ENCODE measurements around the gene RHBDD2. TPM values are rescaled to one million over a fixed set of nuclear protein-coding genes. Genes with fewer than 3 reads are reported as not detected.
"Not testable (repeated sequence)": the region's sequence is repeated elsewhere in the genome, so short reads cannot be mapped to it uniquely, and the experiment has no call there.

The RHBDD2 gene
- total and polyA plus RNA-seq, 9 donors, result 9.1 to 27.2 (median 20.9) TPM

- Histone ChIP-seq H3K4me1 (ENCODE audit: control insufficient read depth, insufficient read depth, low read length) (peaks cover 11% of the 10 kb centered on the region), H3K36me3 (ENCODE audit: control insufficient read depth, insufficient read depth, low read length) (peaks cover 48% of the 10 kb centered on the region), H3K27ac (ENCODE audit: low read length) (no peak overlapping the region), H3K4me3 (ENCODE audit: low read length) (no peak overlapping the region), H3K27me3 (ENCODE audit: control insufficient read depth, insufficient read depth, low read length) (no peaks in the 10 kb centered on the region), H3K9me3 (replicated peaks; ENCODE audit: control insufficient read depth, low read depth, low read length) (no peaks in the 10 kb centered on the region)
- no peak for DNase-seq
- 92% methylated on average over 11 of the region's 13 CpGs for WGBS (ENCODE audit: insufficient coverage)
Observed at GRCh38 chr7:75887669-75888369, 9.0 kb downstream of the RHBDD2 start.

- no peak for DNase-seq
- Histone ChIP-seq H3K9me3 (replicated peaks; ENCODE audit: control insufficient read depth, low read depth, low read length) (no peaks in the 10 kb centered on the region), H3K4me3 (ENCODE audit: low read length) (no peak overlapping the region), H3K27ac (ENCODE audit: low read length) (no peak overlapping the region), H3K27me3 (ENCODE audit: control insufficient read depth, insufficient read depth, low read length) (no peaks in the 10 kb centered on the region), H3K4me1 (ENCODE audit: control insufficient read depth, insufficient read depth, low read length) (peaks cover 14% of the 10 kb centered on the region), H3K36me3 (ENCODE audit: control insufficient read depth, insufficient read depth, low read length) (peaks cover 42% of the 10 kb centered on the region)
- WGBS (ENCODE audit: insufficient coverage), result 79% methylated on average over 22 of the region's 23 CpGs
Observed at GRCh38 chr7:75888464-75889222, 9.8 kb downstream of the RHBDD2 start.

- peak; percentile 29 for DNase-seq
- peaks cover 37% of the 10 kb centered on the region for H3K36me3 ChIP-seq (ENCODE audit: control insufficient read depth, insufficient read depth, low read length)
- H3K27ac ChIP-seq (ENCODE audit: low read length), result no peak overlapping the region
- peaks cover 14% of the 10 kb centered on the region for H3K4me1 ChIP-seq (ENCODE audit: control insufficient read depth, insufficient read depth, low read length)
- WGBS (ENCODE audit: insufficient coverage), result 79% methylated on average over 10 of the region's 11 CpGs
- H3K4me3 ChIP-seq (ENCODE audit: low read length), result no peak overlapping the region
- no peaks in the 10 kb centered on the region for H3K27me3 ChIP-seq (ENCODE audit: control insufficient read depth, insufficient read depth, low read length)
- H3K9me3 ChIP-seq (replicated peaks; ENCODE audit: control insufficient read depth, low read depth, low read length), result no peaks in the 10 kb centered on the region
Observed at GRCh38 chr7:75889223-75889825, 10.5 kb downstream of the RHBDD2 start.

- H3K9me3 ChIP-seq (replicated peaks; ENCODE audit: control insufficient read depth, low read depth, low read length), result no peaks in the 10 kb centered on the region
- 78% methylated on average over 7 of the region's 11 CpGs for WGBS (ENCODE audit: insufficient coverage)
Observed at GRCh38 chr7:75889826-75890225, 11.0 kb downstream of the RHBDD2 start.

GRCh38 chr7:75891237-75891636 is 12.4 kb downstream of the RHBDD2 start:
- H3K9me3 ChIP-seq (replicated peaks; ENCODE audit: control insufficient read depth, low read depth, low read length); H3K27ac ChIP-seq (ENCODE audit: low read length); H3K27me3 ChIP-seq (ENCODE audit: control insufficient read depth, insufficient read depth, low read length); H3K4me3 ChIP-seq (ENCODE audit: low read length); DNase-seq: not testable (repeated sequence)
- H3K36me3 ChIP-seq (ENCODE audit: control insufficient read depth, insufficient read depth, low read length), result peaks cover 18% of the 10 kb centered on the region
- WGBS (ENCODE audit: insufficient coverage), result 88% methylated on average over 3 of the region's 7 CpGs
- H3K4me1 ChIP-seq (ENCODE audit: control insufficient read depth, insufficient read depth, low read length), result peaks cover 14% of the 10 kb centered on the region

More at GRCh38 chr7:75889826-75890225, 11.0 kb downstream of the RHBDD2 start:
- peaks cover 14% of the 10 kb centered on the region for H3K4me1 ChIP-seq (ENCODE audit: control insufficient read depth, insufficient read depth, low read length)
- H3K36me3 ChIP-seq (ENCODE audit: control insufficient read depth, insufficient read depth, low read length), result peaks cover 33% of the 10 kb centered on the region
- no peak overlapping the region for H3K27ac ChIP-seq (ENCODE audit: low read length)
- no peak for DNase-seq
- no peak overlapping the region for H3K4me3 ChIP-seq (ENCODE audit: low read length)
- H3K27me3 ChIP-seq (ENCODE audit: control insufficient read depth, insufficient read depth, low read length), result no peaks in the 10 kb centered on the region

- no peak overlapping the region for H3K27ac ChIP-seq (ENCODE audit: low read length)
- no peaks in the 10 kb centered on the region for H3K9me3 ChIP-seq (replicated peaks; ENCODE audit: control insufficient read depth, low read depth, low read length)
- 87% methylated on average over 7 of the region's 7 CpGs for WGBS (ENCODE audit: insufficient coverage)
Observed at GRCh38 chr7:75891815-75892411, 13.1 kb downstream of the RHBDD2 start.

GRCh38 chr7:75892634-75893272 is 13.9 kb downstream of the RHBDD2 start:
- Histone ChIP-seq H3K9me3 (replicated peaks; ENCODE audit: control insufficient read depth, low read depth, low read length) (no peaks in the 10 kb centered on the region), H3K4me1 (ENCODE audit: control insufficient read depth, insufficient read depth, low read length) (peaks cover 14% of the 10 kb centered on the region), H3K27me3 (ENCODE audit: control insufficient read depth, insufficient read depth, low read length) (no peaks in the 10 kb centered on the region), H3K4me3 (ENCODE audit: low read length) (no peak overlapping the region), H3K27ac (ENCODE audit: low read length) (no peak overlapping the region), H3K36me3 (ENCODE audit: control insufficient read depth, insufficient read depth, low read length) (peaks cover 9% of the 10 kb centered on the region)
- 39% methylated on average over 15 of the region's 15 CpGs for WGBS (ENCODE audit: insufficient coverage)
- peak; percentile 87 for DNase-seq

More at GRCh38 chr7:75891815-75892411, 13.1 kb downstream of the RHBDD2 start:
- H3K27me3 ChIP-seq (ENCODE audit: control insufficient read depth, insufficient read depth, low read length), result no peaks in the 10 kb centered on the region
- no peak overlapping the region for H3K4me3 ChIP-seq (ENCODE audit: low read length)
- no peak for DNase-seq
- H3K36me3 ChIP-seq (ENCODE audit: control insufficient read depth, insufficient read depth, low read length), result peaks cover 14% of the 10 kb centered on the region
- H3K4me1 ChIP-seq (ENCODE audit: control insufficient read depth, insufficient read depth, low read length), result peaks cover 14% of the 10 kb centered on the region

- WGBS (ENCODE audit: insufficient coverage), result 88% methylated on average over 5 of the region's 6 CpGs
- no peak overlapping the region for H3K27ac ChIP-seq (ENCODE audit: low read length)
- no peaks in the 10 kb centered on the region for H3K36me3 ChIP-seq (ENCODE audit: control insufficient read depth, insufficient read depth, low read length)
Observed at GRCh38 chr7:75896803-75897327, 18.0 kb downstream of the RHBDD2 start.

GRCh38 chr7:75900617-75901315 is 21.9 kb downstream of the RHBDD2 start:
- DNase-seq, result no peak
- Histone ChIP-seq H3K36me3 (ENCODE audit: control insufficient read depth, insufficient read depth, low read length) (no peaks in the 10 kb centered on the region), H3K4me1 (ENCODE audit: control insufficient read depth, insufficient read depth, low read length) (peaks cover 4% of the 10 kb centered on the region), H3K9me3 (replicated peaks; ENCODE audit: control insufficient read depth, low read depth, low read length) (no peaks in the 10 kb centered on the region), H3K4me3 (ENCODE audit: low read length) (no peak overlapping the region), H3K27me3 (ENCODE audit: control insufficient read depth, insufficient read depth, low read length) (no peaks in the 10 kb centered on the region), H3K27ac (ENCODE audit: low read length) (no peak overlapping the region)
- WGBS (ENCODE audit: insufficient coverage), result no CpG with 5 or more reads among the region's 9 CpGs

More at GRCh38 chr7:75896803-75897327, 18.0 kb downstream of the RHBDD2 start:
- Histone ChIP-seq H3K4me3 (ENCODE audit: low read length) (no peak overlapping the region), H3K9me3 (replicated peaks; ENCODE audit: control insufficient read depth, low read depth, low read length) (no peaks in the 10 kb centered on the region), H3K4me1 (ENCODE audit: control insufficient read depth, insufficient read depth, low read length) (peaks cover 9% of the 10 kb centered on the region), H3K27me3 (ENCODE audit: control insufficient read depth, insufficient read depth, low read length) (no peaks in the 10 kb centered on the region)
- no peak for DNase-seq

Measured in muscle of leg (tissue), 11 donors.